Ishikawa (cell line): ENCODE measurements around the gene MKNK1.

Experiments used
- CEBPB ChIP-seq: IDR thresholded peaks from 2 replicates; pipeline ENCODE4 v1.6.1; 2012
- CREB1 ChIP-seq: IDR thresholded peaks from 2 replicates; pipeline ENCODE4 v1.6.1; 2012; ENCODE audit warnings: low read depth
- EGR1 ChIP-seq: IDR thresholded peaks from 2 replicates; pipeline ENCODE4 v1.6.1; 2012
- TAF1 ChIP-seq: IDR thresholded peaks from 2 replicates; pipeline ENCODE4 v1.6.1; 2012; ENCODE audit warnings: low read depth, mild to moderate bottlenecking
- YY1 ChIP-seq: IDR thresholded peaks from 2 replicates; pipeline ENCODE4 v1.6.1; 2012; ENCODE audit warnings: low read depth
- ZBTB7A ChIP-seq: IDR thresholded peaks from 2 replicates; pipeline ENCODE4 v1.6.1; 2012; ENCODE audit warnings: low read depth
- TF ChIP-seq, protein P1 (sequence below): IDR thresholded peaks from 2 replicates; pipeline ENCODE4 v1.6.1; 2012; ENCODE audit warnings: low read depth, mild to moderate bottlenecking
- TF ChIP-seq, protein P2 (sequence below): IDR thresholded peaks from 2 replicates; pipeline ENCODE4 v1.6.1; 2012

DNA sequence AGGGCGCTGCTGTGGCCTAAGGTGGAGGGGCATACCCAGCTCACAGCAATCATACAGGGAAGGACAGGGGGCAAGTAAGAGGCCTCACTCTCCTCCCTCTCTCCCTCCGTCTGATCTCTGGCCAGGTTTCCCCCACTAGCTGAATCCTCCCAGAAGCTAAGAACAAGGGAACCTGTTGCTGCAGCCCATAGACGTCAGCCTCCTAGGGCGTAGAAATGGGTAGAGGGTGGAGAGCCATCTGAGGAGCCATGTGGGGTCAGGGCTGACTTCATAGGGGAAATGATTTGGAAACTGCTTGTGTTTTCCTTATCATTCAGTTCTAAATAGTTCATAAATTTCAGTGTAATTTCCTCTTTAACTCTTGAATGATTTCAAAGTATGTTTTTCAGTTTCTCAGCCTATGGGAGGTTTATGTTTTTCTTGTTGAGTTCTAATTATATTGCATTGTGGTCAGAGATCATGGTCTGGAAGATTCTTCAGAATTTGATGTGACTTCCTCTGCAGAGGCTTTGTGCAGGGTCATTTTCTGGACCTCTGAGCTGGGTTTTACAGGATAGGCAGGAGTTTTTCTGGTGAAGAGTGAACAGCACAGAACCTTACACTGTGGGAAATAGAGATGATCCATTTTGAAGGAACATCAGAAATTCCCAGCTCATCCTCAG lies 14.8 kb upstream of the MKNK1 start:
- no peak for TF ChIP-seq ZBTB7A
- no peak for TF ChIP-seq EGR1
- TF ChIP-seq CREB1 = no peak
- TF ChIP-seq, protein P1, sequence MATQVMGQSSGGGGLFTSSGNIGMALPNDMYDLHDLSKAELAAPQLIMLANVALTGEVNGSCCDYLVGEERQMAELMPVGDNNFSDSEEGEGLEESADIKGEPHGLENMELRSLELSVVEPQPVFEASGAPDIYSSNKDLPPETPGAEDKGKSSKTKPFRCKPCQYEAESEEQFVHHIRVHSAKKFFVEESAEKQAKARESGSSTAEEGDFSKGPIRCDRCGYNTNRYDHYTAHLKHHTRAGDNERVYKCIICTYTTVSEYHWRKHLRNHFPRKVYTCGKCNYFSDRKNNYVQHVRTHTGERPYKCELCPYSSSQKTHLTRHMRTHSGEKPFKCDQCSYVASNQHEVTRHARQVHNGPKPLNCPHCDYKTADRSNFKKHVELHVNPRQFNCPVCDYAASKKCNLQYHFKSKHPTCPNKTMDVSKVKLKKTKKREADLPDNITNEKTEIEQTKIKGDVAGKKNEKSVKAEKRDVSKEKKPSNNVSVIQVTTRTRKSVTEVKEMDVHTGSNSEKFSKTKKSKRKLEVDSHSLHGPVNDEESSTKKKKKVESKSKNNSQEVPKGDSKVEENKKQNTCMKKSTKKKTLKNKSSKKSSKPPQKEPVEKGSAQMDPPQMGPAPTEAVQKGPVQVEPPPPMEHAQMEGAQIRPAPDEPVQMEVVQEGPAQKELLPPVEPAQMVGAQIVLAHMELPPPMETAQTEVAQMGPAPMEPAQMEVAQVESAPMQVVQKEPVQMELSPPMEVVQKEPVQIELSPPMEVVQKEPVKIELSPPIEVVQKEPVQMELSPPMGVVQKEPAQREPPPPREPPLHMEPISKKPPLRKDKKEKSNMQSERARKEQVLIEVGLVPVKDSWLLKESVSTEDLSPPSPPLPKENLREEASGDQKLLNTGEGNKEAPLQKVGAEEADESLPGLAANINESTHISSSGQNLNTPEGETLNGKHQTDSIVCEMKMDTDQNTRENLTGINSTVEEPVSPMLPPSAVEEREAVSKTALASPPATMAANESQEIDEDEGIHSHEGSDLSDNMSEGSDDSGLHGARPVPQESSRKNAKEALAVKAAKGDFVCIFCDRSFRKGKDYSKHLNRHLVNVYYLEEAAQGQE = no peak
- TF ChIP-seq, protein P2, sequence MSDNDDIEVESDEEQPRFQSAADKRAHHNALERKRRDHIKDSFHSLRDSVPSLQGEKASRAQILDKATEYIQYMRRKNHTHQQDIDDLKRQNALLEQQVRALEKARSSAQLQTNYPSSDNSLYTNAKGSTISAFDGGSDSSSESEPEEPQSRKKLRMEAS = no peak
- no peak for TF ChIP-seq YY1
- TF ChIP-seq CEBPB = no peak
- TF ChIP-seq TAF1 = no peak
